Upper lobe of left lung (tissue), 6 donors: ENCODE measurements around the gene VMP1. TPM values are rescaled to one million over a fixed set of nuclear protein-coding genes. Genes with fewer than 3 reads are reported as not detected.

ENCODE experiments used
- ATAC-seq, 2 donors: fragments of 200-7000 bp; cut with Tn5 transposase; one replicate each; pipeline ENCODE4 v1.9.1; 2022; ENCODE audit warnings: mild to moderate bottlenecking in 2 of 2, moderate library complexity in 2 of 2; ENCODE audit not compliant: low FRiP score in 2 of 2
- DNase-seq, 2 donors: peaks; one replicate each; pipeline ENCODE4 v3.0.0-alpha.2; 2019 to 2020
- H3K27ac ChIP-seq, 4 donors: fragments of 200-600 bp; sonication (generic); one replicate each; pipeline ENCODE4 v1.5.1; 2016 to 2019
- H3K27me3 ChIP-seq, 4 donors: fragments of 200-600 bp; sonication (generic); one replicate each; pipeline ENCODE4 v1.5.1; 2017 to 2019
- H3K36me3 ChIP-seq, 4 donors: fragments of 200-600 bp; sonication (generic); one replicate each; pipeline ENCODE4 v1.5.1; 2016 to 2019
- H3K4me1 ChIP-seq, 4 donors: fragments of 200-600 bp; sonication (generic); one replicate each; pipeline ENCODE4 v1.5.1; 2018 to 2019
- H3K4me3 ChIP-seq, 4 donors: fragments of 200-600 bp; sonication (generic); one replicate each; pipeline ENCODE4 v1.5.1; 2017 to 2019; ENCODE audit warnings: mild to moderate bottlenecking in 2 of 4, moderate library complexity in 1 of 4
- H3K9me3 ChIP-seq, 4 donors: fragments of 200-600 bp; sonication (generic); one replicate each; pipeline ENCODE4 v1.5.1; 2018 to 2019
- EP300 ChIP-seq, 4 donors: sonication (generic); formaldehyde crosslinking; IDR thresholded peaks; one replicate each; pipeline ENCODE4 v1.5.1; 2017; ENCODE audit warnings: antibody characterized with exemption in 4 of 4, control low read depth in 2 of 4
- POLR2A ChIP-seq, 4 donors: fragments of 450-650 bp; IDR thresholded peaks; one replicate each; pipeline ENCODE4 v1.5.1; 2016 to 2017; ENCODE audit warnings: antibody characterized with exemption in 4 of 4, mild to moderate bottlenecking in 2 of 4
- POLR2AphosphoS5 ChIP-seq, 2 donors: sonication (generic); formaldehyde crosslinking; IDR thresholded peaks; one replicate each; pipeline ENCODE4 v1.5.1; 2017; ENCODE audit warnings: antibody characterized with exemption in 2 of 2
- WGBS, 2 donors: methylation state at CpG; one replicate each; pipeline ENCODE4 v1.1.5; 2017 to 2018; 5-methylcytosine and 5-hydroxymethylcytosine counted together
- total RNA-seq, 6 donors: library from RNA; depleted of rRNA in 4 of 6; stranded (reverse); fragments of >200 nt in 4 of 6; gene quantifications; one replicate each; pipeline versions ENCODE4 v1.1.0 to v1.2.1, GENCODE V29; 2016 to 2021
- TF ChIP-seq, protein P1 (sequence below), 6 experiments: fragments of 450-650 bp in 4 of 6; fragments of 200-600 bp in 2 of 6; sonication (generic) in 2 of 6; IDR thresholded peaks; one replicate each; pipeline ENCODE4 v1.5.1; 2016 to 2019; ENCODE audit warnings: antibody characterized with exemption in 6 of 6
- donor health status: DM: no; HTN: no; CAD: no; lungs with moderate emphysema.
- donor health status: DM: no; HTN: yes; CAD: no; lungs with severe emphysema.

VMP1 gene
- total RNA-seq, 6 donors from 2014 or later = 124 to 246 (median 181) TPM

DNA sequence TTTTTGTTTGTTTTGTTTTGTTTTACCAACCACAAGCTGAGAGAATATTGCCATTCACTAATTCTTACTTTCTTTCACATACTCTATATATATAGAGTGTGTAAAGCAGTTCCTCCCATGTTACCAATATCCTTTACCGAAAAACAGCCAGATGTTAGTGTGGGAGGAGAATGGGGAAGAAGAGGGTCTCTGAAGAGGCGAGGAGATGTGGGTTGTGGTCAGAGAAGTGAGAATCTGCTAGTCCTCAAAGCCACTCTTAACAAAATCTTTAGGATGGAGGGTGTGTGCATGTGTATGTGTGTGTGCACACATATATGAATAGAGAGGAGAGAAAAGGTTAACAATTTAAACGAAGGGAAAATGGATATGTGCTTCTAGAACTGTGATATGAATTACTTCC is 104.7 kb downstream of the VMP1 start:
- 66 to 74% methylated on average over 3 of the region's 3 CpGs for WGBS, 2 donors
- ATAC-seq = no peak
- peaks cover 0 to 8% (median 0%) of the 10 kb centered on the region in 4 donors for H3K4me1 ChIP-seq
- no peaks in the 10 kb centered on the region for H3K9me3 ChIP-seq
- H3K27me3 ChIP-seq = no peaks in the 10 kb centered on the region
- H3K27ac ChIP-seq = no peak overlapping the region
- TF ChIP-seq, protein P1, sequence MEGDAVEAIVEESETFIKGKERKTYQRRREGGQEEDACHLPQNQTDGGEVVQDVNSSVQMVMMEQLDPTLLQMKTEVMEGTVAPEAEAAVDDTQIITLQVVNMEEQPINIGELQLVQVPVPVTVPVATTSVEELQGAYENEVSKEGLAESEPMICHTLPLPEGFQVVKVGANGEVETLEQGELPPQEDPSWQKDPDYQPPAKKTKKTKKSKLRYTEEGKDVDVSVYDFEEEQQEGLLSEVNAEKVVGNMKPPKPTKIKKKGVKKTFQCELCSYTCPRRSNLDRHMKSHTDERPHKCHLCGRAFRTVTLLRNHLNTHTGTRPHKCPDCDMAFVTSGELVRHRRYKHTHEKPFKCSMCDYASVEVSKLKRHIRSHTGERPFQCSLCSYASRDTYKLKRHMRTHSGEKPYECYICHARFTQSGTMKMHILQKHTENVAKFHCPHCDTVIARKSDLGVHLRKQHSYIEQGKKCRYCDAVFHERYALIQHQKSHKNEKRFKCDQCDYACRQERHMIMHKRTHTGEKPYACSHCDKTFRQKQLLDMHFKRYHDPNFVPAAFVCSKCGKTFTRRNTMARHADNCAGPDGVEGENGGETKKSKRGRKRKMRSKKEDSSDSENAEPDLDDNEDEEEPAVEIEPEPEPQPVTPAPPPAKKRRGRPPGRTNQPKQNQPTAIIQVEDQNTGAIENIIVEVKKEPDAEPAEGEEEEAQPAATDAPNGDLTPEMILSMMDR (IDR thresholded peaks at IDR 0.05) = no peak
- TF ChIP-seq POLR2A (IDR thresholded peaks at IDR 0.05) (no peak), EP300 (IDR thresholded peaks at IDR 0.05) (no peak), POLR2AphosphoS5 (IDR thresholded peaks at IDR 0.05) (no peak)
- H3K4me3 ChIP-seq = no peak overlapping the region
- peaks cover 0 to 29% (median 1%) of the 10 kb centered on the region in 4 donors for H3K36me3 ChIP-seq
- DNase-seq = no peak

DNA sequence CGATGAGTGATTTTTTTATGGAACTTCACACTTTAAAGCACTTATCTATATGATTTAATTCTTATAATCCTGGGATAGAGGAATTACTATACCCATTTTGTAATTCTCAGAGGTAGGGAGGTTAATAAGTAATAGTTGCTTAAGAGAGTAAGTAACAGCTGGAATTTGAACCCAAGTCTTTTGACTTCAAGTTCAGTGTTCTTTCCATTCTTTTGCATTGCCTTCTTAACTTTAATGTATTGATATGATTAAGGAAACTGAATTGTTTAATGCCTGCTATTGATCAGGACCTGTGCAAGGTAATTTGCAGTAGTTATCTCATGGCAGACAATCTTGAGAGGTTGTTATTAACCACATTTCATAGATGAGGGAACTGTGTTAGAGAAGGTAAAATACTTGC is 106.8 kb downstream of the VMP1 start:
- Histone ChIP-seq H3K36me3 (peaks cover 0 to 30% (median 1%) of the 10 kb centered on the region in 4 donors), H3K4me3 (no peak overlapping the region), H3K9me3 (no peaks in the 10 kb centered on the region), H3K27ac (peak overlapping the region in 1 of 4 donors; percentile 48), H3K27me3 (no peaks in the 10 kb centered on the region), H3K4me1 (peaks cover 0 to 8% (median 0%) of the 10 kb centered on the region in 4 donors)
- WGBS, 2 donors = 96 to 100% methylated on average over 1 of the region's 1 CpG
- TF ChIP-seq, protein P1 (IDR thresholded peaks at IDR 0.05) = no peak
- TF ChIP-seq POLR2AphosphoS5 (IDR thresholded peaks at IDR 0.05) (no peak), EP300 (IDR thresholded peaks at IDR 0.05) (no peak), POLR2A (IDR thresholded peaks at IDR 0.05) (no peak)
- DNase-seq (no peak), ATAC-seq (no peak)

DNA sequence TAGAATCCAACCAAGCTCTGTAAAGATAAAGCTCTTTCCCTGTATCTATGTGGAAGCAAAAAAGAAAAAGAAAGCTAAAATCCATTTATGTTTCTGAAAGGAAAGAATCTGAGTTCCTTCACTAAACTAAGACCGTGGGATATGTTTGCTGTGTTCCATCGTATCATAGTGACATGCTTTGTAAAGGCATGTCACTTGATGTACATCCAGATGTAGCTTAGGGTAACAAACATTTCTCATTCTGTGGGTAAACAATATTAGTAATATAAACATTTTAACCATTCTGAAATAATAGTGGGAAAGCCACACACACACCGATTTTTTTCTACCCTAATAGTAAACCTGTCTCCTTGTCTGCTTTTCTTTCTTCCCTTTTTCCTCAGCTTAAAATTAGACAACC is 107.2 kb downstream of the VMP1 start:
- Histone ChIP-seq H3K4me1 (peaks cover 0 to 8% (median 0%) of the 10 kb centered on the region in 4 donors), H3K9me3 (no peaks in the 10 kb centered on the region), H3K27ac (peak overlapping the region in 1 of 4 donors; percentile 48), H3K36me3 (peaks cover 0 to 33% (median 1%) of the 10 kb centered on the region in 4 donors), H3K4me3 (no peak overlapping the region), H3K27me3 (no peaks in the 10 kb centered on the region)
- TF ChIP-seq EP300 (IDR thresholded peaks at IDR 0.05) (no peak), POLR2A (IDR thresholded peaks at IDR 0.05) (no peak), POLR2AphosphoS5 (IDR thresholded peaks at IDR 0.05) (no peak)
- TF ChIP-seq, protein P1 (IDR thresholded peaks at IDR 0.05) = no peak
- DNase-seq = no peak
- WGBS, 2 donors = 48 to 67% methylated on average over 3 of the region's 3 CpGs
- no peak for ATAC-seq

DNA sequence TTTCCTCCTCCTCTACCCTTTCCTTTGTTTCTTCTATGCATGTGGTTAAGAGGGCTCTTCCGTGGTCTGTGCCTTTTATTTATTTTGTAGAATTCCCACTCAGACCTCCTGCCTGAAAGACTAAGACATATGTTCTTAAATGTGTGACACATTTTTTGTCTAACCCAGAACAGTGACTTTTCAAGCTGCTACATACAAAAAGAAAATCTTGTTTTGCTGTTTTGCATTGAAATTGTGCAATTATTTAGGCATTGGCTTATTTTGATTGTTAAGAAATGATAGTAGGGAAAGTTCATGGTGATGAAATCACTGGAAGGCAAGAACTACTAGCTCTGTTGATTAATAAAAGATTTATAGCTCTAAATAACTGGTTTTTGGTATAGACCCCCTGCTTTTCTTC is 108.5 kb downstream of the VMP1 start:
- whole genome bisulfite sequencing, 2 donors = 78% methylated on average over 1 of the region's 1 CpG

More for the DNA sequence above, 108.5 kb downstream of the VMP1 start:
- no peak for DNase-seq
- Histone ChIP-seq H3K27me3 (no peaks in the 10 kb centered on the region), H3K9me3 (no peaks in the 10 kb centered on the region), H3K4me3 (no peak overlapping the region), H3K36me3 (peaks cover 0 to 26% (median 1%) of the 10 kb centered on the region in 4 donors), H3K27ac (peak overlapping the region in 1 of 4 donors; percentile 40), H3K4me1 (peaks cover 0 to 8% (median 0%) of the 10 kb centered on the region in 4 donors)
- TF ChIP-seq, protein P1 (IDR thresholded peaks at IDR 0.05) = no peak
- TF ChIP-seq EP300 (IDR thresholded peaks at IDR 0.05) (no peak), POLR2A (IDR thresholded peaks at IDR 0.05) (no peak), POLR2AphosphoS5 (IDR thresholded peaks at IDR 0.05) (no peak)
- ATAC-seq = no peak
